Chondrocyte (in vitro differentiated cells): ENCODE data around the gene GUCA2B. TPM values are rescaled to one million over a fixed set of nuclear protein-coding genes. Genes with fewer than 3 reads are reported as not detected.
A peak's percentile ranks its signal among the peaks of the same experiment; 100 is the strongest.

Source experiments
- DNase-seq: peaks from one replicate; pipeline ENCODE4 v3.0.0; 2021; ENCODE audit warnings: mixed read lengths, low spot score
- H3K27ac Mint-ChIP-seq: one replicate; pipeline ENCODE4 v1.8.0; 2021; ENCODE audit warnings: mild to moderate bottlenecking, moderate library complexity, mixed read lengths; ENCODE audit not compliant: unreplicated experiment
- H3K27me3 Mint-ChIP-seq: 2 replicates; pipeline ENCODE4 v1.8.0; 2021; ENCODE audit warnings: low read depth, mixed read lengths
- H3K36me3 Mint-ChIP-seq: 2 replicates; pipeline ENCODE4 v1.8.0; 2021; ENCODE audit warnings: low read depth, mixed read lengths
- H3K4me1 Mint-ChIP-seq: 2 replicates; pipeline ENCODE4 v1.8.0; 2021; ENCODE audit warnings: low read depth, mild to moderate bottlenecking, mixed read lengths
- H3K4me3 Mint-ChIP-seq: one replicate; pipeline ENCODE4 v1.8.0; 2021; ENCODE audit warnings: mild to moderate bottlenecking, moderate library complexity, mixed read lengths; ENCODE audit not compliant: unreplicated experiment
- H3K9me3 Mint-ChIP-seq: 2 replicates; pipeline ENCODE4 v1.8.0; 2021; ENCODE audit warnings: low read depth, mixed read lengths
- CTCF ChIP-seq: fragments of 200-600 bp; sonication (generic); IDR thresholded peaks from 2 replicates; pipeline ENCODE4 v1.5.0; 2021; ENCODE audit warnings: antibody characterized with exemption, mild to moderate bottlenecking, moderate library complexity
- total RNA-seq: library from RNA; stranded (reverse); gene quantifications from 3 replicates; pipeline ENCODE4 v1.2.1, GENCODE V29; 2021

The GUCA2B gene
- total RNA-seq, 1 donor from 2014 or later = not detected

- no peak for DNase-seq
- H3K9me3 Mint-ChIP-seq = no peaks in the 10 kb centered on the region
- H3K27ac Mint-ChIP-seq = peak overlapping the region; percentile 53
- TF ChIP-seq CTCF = no peak
- peaks cover 20% of the 10 kb centered on the region for H3K36me3 Mint-ChIP-seq
- no peaks in the 10 kb centered on the region for H3K27me3 Mint-ChIP-seq
- H3K4me3 Mint-ChIP-seq = no peak overlapping the region
- peaks cover 12% of the 10 kb centered on the region for H3K4me1 Mint-ChIP-seq
Observed at GRCh38 chr1:42186152-42186551, 32.9 kb downstream of the GUCA2B start.

- Mint-ChIP-seq H3K27me3 (no peaks in the 10 kb centered on the region), H3K4me3 (no peak overlapping the region), H3K36me3 (peaks cover 16% of the 10 kb centered on the region), H3K27ac (no peak overlapping the region), H3K4me1 (peaks cover 12% of the 10 kb centered on the region), H3K9me3 (no peaks in the 10 kb centered on the region)
- no peak for TF ChIP-seq CTCF
- DNase-seq = no peak
Observed at GRCh38 chr1:42189931-42190853, 37.0 kb downstream of the GUCA2B start.

GRCh38 chr1:42191319-42191718 lies 38.1 kb downstream of the GUCA2B start:
- Mint-ChIP-seq H3K27me3 (no peaks in the 10 kb centered on the region), H3K9me3 (no peaks in the 10 kb centered on the region), H3K4me1 (peaks cover 3% of the 10 kb centered on the region), H3K27ac (no peak overlapping the region), H3K4me3 (no peak overlapping the region), H3K36me3 (peaks cover 13% of the 10 kb centered on the region)
- no peak for TF ChIP-seq CTCF
- DNase-seq = no peak

- Mint-ChIP-seq H3K27ac (no peak overlapping the region), H3K4me3 (no peak overlapping the region), H3K4me1 (no peaks in the 10 kb centered on the region), H3K27me3 (no peaks in the 10 kb centered on the region), H3K9me3 (no peaks in the 10 kb centered on the region), H3K36me3 (peaks cover 14% of the 10 kb centered on the region)
- no peak for TF ChIP-seq CTCF
- DNase-seq = no peak
Observed at GRCh38 chr1:42192106-42192505, 38.9 kb downstream of the GUCA2B start.

GRCh38 chr1:42195841-42196240 lies 42.6 kb downstream of the GUCA2B start:
- no peak overlapping the region for H3K27ac Mint-ChIP-seq
- no peaks in the 10 kb centered on the region for H3K27me3 Mint-ChIP-seq
- peaks cover 15% of the 10 kb centered on the region for H3K36me3 Mint-ChIP-seq
- no peaks in the 10 kb centered on the region for H3K9me3 Mint-ChIP-seq
- no peaks in the 10 kb centered on the region for H3K4me1 Mint-ChIP-seq
- no peak overlapping the region for H3K4me3 Mint-ChIP-seq
- no peak for TF ChIP-seq CTCF
- DNase-seq = no peak
